CD8-positive, alpha-beta memory T cell (primary cell): ENCODE results near the gene FUOM. TPM values are rescaled to one million over a fixed set of nuclear protein-coding genes. Genes with fewer than 3 reads are reported as not detected.

ENCODE experiments used
- polyA plus RNA-seq: library from polyadenylated mRNA; unstranded; fragments of 300-500 nt; fragmentation: Illumina TruSeq; gene quantifications from one replicate; pipeline ENCODE4 v1.2.3, GENCODE V29; 2021
- total RNA-seq, 2 experiments: library from RNA; stranded (reverse); gene quantifications; one replicate each; pipeline ENCODE4 v1.2.3, GENCODE V29; 2021

Gene FUOM
- total and polyA plus RNA-seq, 3 experiments from 2014 or later: 22.9 to 39.8 (median 34.6) TPM

Other genes starting within 250 kb of the FUOM start
- not detected for gene KNDC1, start 197.8 kb downstream of the FUOM start, total RNA-seq
- gene KNDC1, start 197.8 kb downstream of the FUOM start, polyA plus RNA-seq: 0.05 TPM
- not detected for gene UTF1, start 127.8 kb downstream of the FUOM start, total RNA-seq
- gene UTF1, start 127.8 kb downstream of the FUOM start, polyA plus RNA-seq: not detected
- not detected for gene VENTX, start 120.2 kb downstream of the FUOM start, total RNA-seq
- not detected for gene VENTX, start 120.2 kb downstream of the FUOM start, polyA plus RNA-seq
- gene ADAM8, start 81.2 kb downstream of the FUOM start, total RNA-seq: 10 to 100 TPM; 67.0 to 70.0 TPM
- 74.9 TPM for gene ADAM8, start 81.2 kb downstream of the FUOM start, polyA plus RNA-seq
- gene TUBGCP2, start 49.1 kb downstream of the FUOM start, total RNA-seq: 10 to 100 TPM; 67.9 to 68.1 TPM
- gene TUBGCP2, start 49.1 kb downstream of the FUOM start, polyA plus RNA-seq: 39.9 TPM
- 10 to 100 TPM; 82.2 to 83.2 TPM for gene ZNF511, start 49.1 kb downstream of the FUOM start, total RNA-seq
- 90.8 TPM for gene ZNF511, start 49.1 kb downstream of the FUOM start, polyA plus RNA-seq
- gene CALY, start 21.1 kb downstream of the FUOM start, total RNA-seq: 1 to 10 TPM in 1 of 2 experiments, under 1 TPM in 1; 0.92 to 1.3 TPM
- 0.83 TPM for gene CALY, start 21.1 kb downstream of the FUOM start, polyA plus RNA-seq
- gene PRAP1, start 10.6 kb downstream of the FUOM start, total RNA-seq: not detected
- gene PRAP1, start 10.6 kb downstream of the FUOM start, polyA plus RNA-seq: not detected
- gene ECHS1, start 15.3 kb upstream of the FUOM start, total RNA-seq: 10 to 100 TPM; 74.7 to 76.3 TPM
- gene ECHS1, start 15.3 kb upstream of the FUOM start, polyA plus RNA-seq: 103 TPM
- 1 to 10 TPM; 6.4 to 6.7 TPM for gene PAOX, start 21.2 kb upstream of the FUOM start, total RNA-seq
- gene PAOX, start 21.2 kb upstream of the FUOM start, polyA plus RNA-seq: 16.8 TPM
- 10 to 100 TPM; 53.9 to 54.6 TPM for gene MTG1, start 36.1 kb upstream of the FUOM start, total RNA-seq
- gene MTG1, start 36.1 kb upstream of the FUOM start, polyA plus RNA-seq: 38.5 TPM
- gene SPRN, start 66.6 kb upstream of the FUOM start, total RNA-seq: not detected
- gene SPRN, start 66.6 kb upstream of the FUOM start, polyA plus RNA-seq: 0.43 TPM
- gene SCART1, start 95.9 kb upstream of the FUOM start, total RNA-seq: 1 to 10 TPM; 1.4 to 1.5 TPM
- gene SCART1, start 95.9 kb upstream of the FUOM start, polyA plus RNA-seq: 3.2 TPM
- gene CYP2E1, start 169.3 kb upstream of the FUOM start, total RNA-seq: under 1 TPM; 0.28 to 0.40 TPM
- gene CYP2E1, start 169.3 kb upstream of the FUOM start, polyA plus RNA-seq: 0.68 TPM
- gene SYCE1, start 207.6 kb upstream of the FUOM start, total RNA-seq: 1 to 10 TPM; 1.5 to 1.6 TPM
- gene SYCE1, start 207.6 kb upstream of the FUOM start, polyA plus RNA-seq: 0.33 TPM